Measurements from ENCODE around the gene SNX25. TPM values are rescaled to one million over a fixed set of nuclear protein-coding genes. Genes with fewer than 3 reads are reported as not detected.

The SNX25 gene
- total and polyA plus RNA-seq, 2 of the 13 experiments (the other 11 are each of a cell fraction or from before 2014, with no cell fraction given): 23.4 to 23.5 TPM

- peak; percentile 90 for TF ChIP-seq ZNF501 (CRISPR knock-in tag; IDR thresholded peaks at IDR 0.05)
- TF ChIP-seq SRY (CRISPR knock-in tag; IDR thresholded peaks at IDR 0.05): peak; percentile 98
- TF ChIP-seq ZNF761 (CRISPR knock-in tag; conservative IDR thresholded peaks at IDR 0.05): peak; percentile 94; the same call in 1 of the 2 replicates
- TF ChIP-seq, protein P1, sequence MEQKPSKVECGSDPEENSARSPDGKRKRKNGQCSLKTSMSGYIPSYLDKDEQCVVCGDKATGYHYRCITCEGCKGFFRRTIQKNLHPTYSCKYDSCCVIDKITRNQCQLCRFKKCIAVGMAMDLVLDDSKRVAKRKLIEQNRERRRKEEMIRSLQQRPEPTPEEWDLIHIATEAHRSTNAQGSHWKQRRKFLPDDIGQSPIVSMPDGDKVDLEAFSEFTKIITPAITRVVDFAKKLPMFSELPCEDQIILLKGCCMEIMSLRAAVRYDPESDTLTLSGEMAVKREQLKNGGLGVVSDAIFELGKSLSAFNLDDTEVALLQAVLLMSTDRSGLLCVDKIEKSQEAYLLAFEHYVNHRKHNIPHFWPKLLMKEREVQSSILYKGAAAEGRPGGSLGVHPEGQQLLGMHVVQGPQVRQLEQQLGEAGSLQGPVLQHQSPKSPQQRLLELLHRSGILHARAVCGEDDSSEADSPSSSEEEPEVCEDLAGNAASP (CRISPR knock-in tag; IDR thresholded peaks at IDR 0.05; ENCODE audit: borderline replicate concordance): no peak; the same call in 1 of the 2 replicates
- peak; percentile 98 for TF ChIP-seq ZNF704 (CRISPR knock-in tag; IDR thresholded peaks at IDR 0.05; ENCODE audit: borderline replicate concordance)
- peak; percentile 78; the same call in 1 of the 2 replicates for TF ChIP-seq ZSCAN25 (CRISPR knock-in tag; IDR thresholded peaks at IDR 0.05)
- TF ChIP-seq, protein P2, sequence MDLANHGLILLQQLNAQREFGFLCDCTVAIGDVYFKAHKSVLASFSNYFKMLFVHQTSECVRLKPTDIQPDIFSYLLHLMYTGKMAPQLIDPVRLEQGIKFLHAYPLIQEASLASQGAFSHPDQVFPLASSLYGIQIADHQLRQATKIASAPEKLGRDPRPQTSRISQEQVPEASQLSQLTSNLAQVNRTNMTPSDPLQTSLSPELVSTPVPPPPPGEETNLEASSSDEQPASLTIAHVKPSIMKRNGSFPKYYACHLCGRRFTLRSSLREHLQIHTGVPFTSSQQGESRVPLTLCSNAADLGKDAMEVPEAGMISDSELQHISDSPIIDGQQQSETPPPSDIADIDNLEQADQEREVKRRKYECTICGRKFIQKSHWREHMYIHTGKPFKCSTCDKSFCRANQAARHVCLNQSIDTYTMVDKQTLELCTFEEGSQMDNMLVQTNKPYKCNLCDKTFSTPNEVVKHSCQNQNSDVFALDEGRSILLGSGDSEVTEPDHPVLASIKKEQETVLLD (CRISPR knock-in tag; IDR thresholded peaks at IDR 0.05; ENCODE audit: low read depth): peak; percentile 78
- peak; percentile 93; the same call in 1 of the 2 replicates for TF ChIP-seq ZSCAN9 (CRISPR knock-in tag; IDR thresholded peaks at IDR 0.05; ENCODE audit: borderline replicate concordance)
- TF ChIP-seq HHEX (CRISPR knock-in tag; IDR thresholded peaks at IDR 0.05): no peak
- no peak for TF ChIP-seq ZC3H4 (CRISPR knock-in tag; IDR thresholded peaks at IDR 0.05; ENCODE audit: borderline replicate concordance)
- TF ChIP-seq ZNF446 (CRISPR knock-in tag; IDR thresholded peaks at IDR 0.05): peak; percentile 84; the same call in 1 of the 2 replicates
- TF ChIP-seq, protein P3, sequence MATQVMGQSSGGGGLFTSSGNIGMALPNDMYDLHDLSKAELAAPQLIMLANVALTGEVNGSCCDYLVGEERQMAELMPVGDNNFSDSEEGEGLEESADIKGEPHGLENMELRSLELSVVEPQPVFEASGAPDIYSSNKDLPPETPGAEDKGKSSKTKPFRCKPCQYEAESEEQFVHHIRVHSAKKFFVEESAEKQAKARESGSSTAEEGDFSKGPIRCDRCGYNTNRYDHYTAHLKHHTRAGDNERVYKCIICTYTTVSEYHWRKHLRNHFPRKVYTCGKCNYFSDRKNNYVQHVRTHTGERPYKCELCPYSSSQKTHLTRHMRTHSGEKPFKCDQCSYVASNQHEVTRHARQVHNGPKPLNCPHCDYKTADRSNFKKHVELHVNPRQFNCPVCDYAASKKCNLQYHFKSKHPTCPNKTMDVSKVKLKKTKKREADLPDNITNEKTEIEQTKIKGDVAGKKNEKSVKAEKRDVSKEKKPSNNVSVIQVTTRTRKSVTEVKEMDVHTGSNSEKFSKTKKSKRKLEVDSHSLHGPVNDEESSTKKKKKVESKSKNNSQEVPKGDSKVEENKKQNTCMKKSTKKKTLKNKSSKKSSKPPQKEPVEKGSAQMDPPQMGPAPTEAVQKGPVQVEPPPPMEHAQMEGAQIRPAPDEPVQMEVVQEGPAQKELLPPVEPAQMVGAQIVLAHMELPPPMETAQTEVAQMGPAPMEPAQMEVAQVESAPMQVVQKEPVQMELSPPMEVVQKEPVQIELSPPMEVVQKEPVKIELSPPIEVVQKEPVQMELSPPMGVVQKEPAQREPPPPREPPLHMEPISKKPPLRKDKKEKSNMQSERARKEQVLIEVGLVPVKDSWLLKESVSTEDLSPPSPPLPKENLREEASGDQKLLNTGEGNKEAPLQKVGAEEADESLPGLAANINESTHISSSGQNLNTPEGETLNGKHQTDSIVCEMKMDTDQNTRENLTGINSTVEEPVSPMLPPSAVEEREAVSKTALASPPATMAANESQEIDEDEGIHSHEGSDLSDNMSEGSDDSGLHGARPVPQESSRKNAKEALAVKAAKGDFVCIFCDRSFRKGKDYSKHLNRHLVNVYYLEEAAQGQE (IDR thresholded peaks at IDR 0.05; ENCODE audit: borderline replicate concordance in 1 of 2, low read depth in 1 of 2, low read length in 2 of 2): peak in 1 of 2 experiments; percentile 75; a peak in 3 of 4 replicates
- TF ChIP-seq PRDM10 (CRISPR knock-in tag; IDR thresholded peaks at IDR 0.05; ENCODE audit: low read depth): no peak; the same call in 1 of the 2 replicates
- TF ChIP-seq, protein P4, sequence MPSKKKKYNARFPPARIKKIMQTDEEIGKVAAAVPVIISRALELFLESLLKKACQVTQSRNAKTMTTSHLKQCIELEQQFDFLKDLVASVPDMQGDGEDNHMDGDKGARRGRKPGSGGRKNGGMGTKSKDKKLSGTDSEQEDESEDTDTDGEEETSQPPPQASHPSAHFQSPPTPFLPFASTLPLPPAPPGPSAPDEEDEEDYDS (CRISPR knock-in tag; IDR thresholded peaks at IDR 0.05): no peak; the same call in 1 of the 2 replicates
- TF ChIP-seq ISX (CRISPR knock-in tag; conservative IDR thresholded peaks at IDR 0.05): no peak; the same call in 1 of the 2 replicates
- no peak for TF ChIP-seq ZNF570 (CRISPR knock-in tag; IDR thresholded peaks at IDR 0.05; ENCODE audit: borderline replicate concordance)
These were observed 186.7 kb downstream of the SNX25 start (continued) for GRCh38 chr4:185395956-185396723.
